Neuronal stem cell (in vitro differentiated cells): ENCODE data around the gene NCAPD2.

Experiments
- DNase-seq: peaks from one replicate; pipeline ENCODE4 v3.0.0-alpha.2; 2013; ENCODE audit warnings: low spot score
- H2AFZ ChIP-seq: one replicate; pipeline ENCODE4 v1.6.1; 2013; ENCODE audit warnings: mild to moderate bottlenecking, low read length, inconsistent platforms
- H2AK5ac ChIP-seq: 2 replicates; pipeline ENCODE4 v1.6.1; 2013; ENCODE audit warnings: low read depth, mild to moderate bottlenecking, inconsistent platforms, low read length, moderate library complexity, mixed read lengths
- H2BK120ac ChIP-seq: 2 replicates; pipeline ENCODE4 v1.6.1; 2013; ENCODE audit warnings: low read depth, mild to moderate bottlenecking, inconsistent platforms, low read length, moderate library complexity, mixed read lengths
- H2BK12ac ChIP-seq: one replicate; pipeline ENCODE4 v1.6.1; 2013; ENCODE audit warnings: low read length, inconsistent platforms
- H2BK15ac ChIP-seq: 2 replicates; pipeline ENCODE4 v1.6.1; 2013; ENCODE audit warnings: mild to moderate bottlenecking, low read length, inconsistent platforms, mixed read lengths
- H2BK5ac ChIP-seq: one replicate; pipeline ENCODE4 v1.6.1; 2013; ENCODE audit warnings: inconsistent platforms, mild to moderate bottlenecking, low read length, moderate library complexity
- H3K14ac ChIP-seq: one replicate; pipeline ENCODE4 v1.6.1; 2013; ENCODE audit warnings: low read length, inconsistent platforms
- H3K18ac ChIP-seq: 2 replicates; pipeline ENCODE4 v1.6.1; 2013; ENCODE audit warnings: low read length, inconsistent platforms
- H3K23ac ChIP-seq: 2 replicates; pipeline ENCODE4 v1.6.1; 2013; ENCODE audit warnings: low read depth, mild to moderate bottlenecking, mixed read lengths, low read length, inconsistent platforms; ENCODE audit not compliant: poor library complexity
- H3K27ac ChIP-seq: replicated peaks from 3 replicates; pipeline ENCODE4 v1.5.1; 2013; ENCODE audit warnings: low read length, inconsistent platforms
- H3K27me3 ChIP-seq, 3 experiments: 2 replicates each; pipeline ENCODE4 v1.6.1; 2013; ENCODE audit warnings: low read length in 3 of 3, mild to moderate bottlenecking in 2 of 3, inconsistent platforms in 1 of 3, low read depth in 1 of 3, mixed read lengths in 1 of 3, moderate library complexity in 1 of 3; ENCODE audit not compliant: control insufficient read depth in 3 of 3, insufficient read depth in 3 of 3
- H3K36me3 ChIP-seq, 2 donors: replicated peaks in 1 of 2; 2 replicates each; pipeline ENCODE4 v1.6.1; 2013; ENCODE audit warnings: low read length in 2 of 2; ENCODE audit not compliant: control insufficient read depth in 2 of 2, insufficient read depth in 2 of 2
- H3K4ac ChIP-seq: 2 replicates; pipeline ENCODE4 v1.6.1; 2013; ENCODE audit warnings: inconsistent platforms, mild to moderate bottlenecking, low read length, moderate library complexity
- H3K4me1 ChIP-seq, 2 donors: 1 replicate in 1 of 2; 2 replicates in 1 of 2; pipeline ENCODE4 v1.6.1; 2013; ENCODE audit warnings: low read length in 2 of 2, low read depth in 1 of 2; ENCODE audit not compliant: control insufficient read depth in 2 of 2, insufficient read depth in 1 of 2
- H3K4me2 ChIP-seq: one replicate; pipeline ENCODE4 v1.6.1; 2013; ENCODE audit warnings: mild to moderate bottlenecking, low read length, inconsistent platforms; ENCODE audit not compliant: insufficient read depth, poor library complexity, severe bottlenecking
- H3K4me3 ChIP-seq, 2 donors: 2 replicates each; pipeline ENCODE4 v1.5.1; 2013; ENCODE audit warnings: low read length in 2 of 2, mild to moderate bottlenecking in 2 of 2, inconsistent platforms in 1 of 2, moderate library complexity in 1 of 2
- H3K79me1 ChIP-seq: one replicate; pipeline ENCODE4 v1.6.1; 2013; ENCODE audit warnings: low read depth, mild to moderate bottlenecking, inconsistent platforms, low read length, moderate library complexity
- H3K9ac ChIP-seq: one replicate; pipeline ENCODE4 v1.6.1; 2013; ENCODE audit warnings: mild to moderate bottlenecking, low read depth, low read length, inconsistent platforms; ENCODE audit not compliant: poor library complexity
- H3K9me3 ChIP-seq, 2 donors: replicated peaks in 1 of 2; 2 replicates each; pipeline versions ENCODE3 to v1.6.1; 2013; ENCODE audit warnings: low read length in 2 of 2, mild to moderate bottlenecking in 2 of 2, inconsistent platforms in 1 of 2, low read depth in 1 of 2, mixed read lengths in 1 of 2, moderate library complexity in 1 of 2; ENCODE audit not compliant: control insufficient read depth in 2 of 2, insufficient read depth in 1 of 2
- H4K8ac ChIP-seq: one replicate; pipeline ENCODE4 v1.6.1; 2013; ENCODE audit warnings: low read depth, mild to moderate bottlenecking, inconsistent platforms, low read length, moderate library complexity
- H4K91ac ChIP-seq: one replicate; pipeline ENCODE4 v1.6.1; 2013; ENCODE audit warnings: low read length, low read depth, mild to moderate bottlenecking, inconsistent platforms; ENCODE audit not compliant: poor library complexity
- WGBS, 2 donors: extraction: QIAGEN DNeasy Blood & Tissue Kit; methylation state at CpG; one replicate each; pipeline ENCODE4 v1.1.7; 2013; ENCODE audit warnings: missing lambda C conversion rate in 2 of 2, mixed read lengths in 1 of 2; ENCODE audit not compliant: insufficient read length in 2 of 2, insufficient replicate concordance in 1 of 2; ENCODE audit errors: extremely low coverage in 2 of 2; 5-methylcytosine and 5-hydroxymethylcytosine counted together

Gene NCAPD2

GRCh38 chr12:6547987-6548386, 54.1 kb downstream of the NCAPD2 start:
- no peak overlapping the region for H3K27ac ChIP-seq
- H3K4me3 ChIP-seq, result no peak overlapping the region
- no peak overlapping the region for H3K4me2 ChIP-seq
- peaks cover 10% of the 10 kb centered on the region for H3K79me1 ChIP-seq
- no peak overlapping the region for H2BK12ac ChIP-seq
- H2BK5ac ChIP-seq, result no peak overlapping the region
- no peak overlapping the region for H4K91ac ChIP-seq
- H3K27me3 ChIP-seq, result no peaks in the 10 kb centered on the region
- H3K4ac ChIP-seq, result no peak overlapping the region
- no peak overlapping the region for H2BK15ac ChIP-seq
- H2AFZ ChIP-seq, result no peak overlapping the region
- no peak overlapping the region for H3K9ac ChIP-seq
- peaks cover 0 to under 1% of the 10 kb centered on the region in 2 donors for H3K4me1 ChIP-seq
- no peak overlapping the region for H3K23ac ChIP-seq
- WGBS, 2 donors, result no CpG with 5 or more reads among the region's 9 CpGs
- H2BK120ac ChIP-seq, result peak overlapping the region; percentile 47
- peaks cover 0 to 2% of the 10 kb centered on the region in 2 donors for H3K9me3 ChIP-seq
- H3K14ac ChIP-seq, result no peak overlapping the region
- no peak overlapping the region for H2AK5ac ChIP-seq
- peaks cover 32 to 87% of the 10 kb centered on the region in 2 donors for H3K36me3 ChIP-seq
- DNase-seq, result no peak
- H4K8ac ChIP-seq, result no peak overlapping the region
- no peak overlapping the region for H3K18ac ChIP-seq

DNA sequence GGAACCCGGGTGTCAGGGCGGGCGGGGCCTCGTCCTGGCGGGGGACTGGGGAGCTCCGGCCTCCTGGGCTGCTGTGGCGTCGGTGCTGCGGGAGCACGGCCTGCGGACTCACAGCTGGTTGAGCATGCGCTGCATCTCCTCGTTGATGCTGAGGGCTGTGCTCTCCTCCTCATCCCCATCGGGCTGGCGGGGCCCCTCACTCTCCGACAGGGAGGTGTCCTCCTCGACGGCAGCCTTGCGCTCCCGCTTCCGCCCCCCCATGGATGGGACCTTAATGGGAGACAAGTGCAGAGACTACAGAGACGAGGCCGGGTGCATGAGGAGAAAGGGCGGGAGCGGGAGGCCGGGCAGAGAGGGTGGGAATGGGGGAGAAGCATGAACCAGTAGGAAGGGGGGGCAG, 54.7 kb downstream of the NCAPD2 start:
- WGBS, 2 donors, result no CpG with 5 or more reads among the region's 26 CpGs
- Histone ChIP-seq H3K23ac (no peak overlapping the region), H3K18ac (no peak overlapping the region), H2BK15ac (no peak overlapping the region), H3K14ac (no peak overlapping the region), H3K4me1 (peaks cover 1 to 3% of the 10 kb centered on the region in 2 donors), H3K9ac (no peak overlapping the region), H2AK5ac (no peak overlapping the region), H3K4me3 (no peak overlapping the region), H2BK12ac (no peak overlapping the region), H4K8ac (peak overlapping the region; percentile 1), H3K36me3 (peaks cover 35 to 87% of the 10 kb centered on the region in 2 donors), H3K4ac (no peak overlapping the region), H3K27me3 (no peaks in the 10 kb centered on the region), H4K91ac (no peak overlapping the region), H3K79me1 (peaks cover 13% of the 10 kb centered on the region), H3K9me3 (no peaks in the 10 kb centered on the region), H2AFZ (no peak overlapping the region), H3K4me2 (no peak overlapping the region), H3K27ac (no peak overlapping the region), H2BK120ac (no peak overlapping the region), H2BK5ac (no peak overlapping the region)
- no peak for DNase-seq

DNA sequence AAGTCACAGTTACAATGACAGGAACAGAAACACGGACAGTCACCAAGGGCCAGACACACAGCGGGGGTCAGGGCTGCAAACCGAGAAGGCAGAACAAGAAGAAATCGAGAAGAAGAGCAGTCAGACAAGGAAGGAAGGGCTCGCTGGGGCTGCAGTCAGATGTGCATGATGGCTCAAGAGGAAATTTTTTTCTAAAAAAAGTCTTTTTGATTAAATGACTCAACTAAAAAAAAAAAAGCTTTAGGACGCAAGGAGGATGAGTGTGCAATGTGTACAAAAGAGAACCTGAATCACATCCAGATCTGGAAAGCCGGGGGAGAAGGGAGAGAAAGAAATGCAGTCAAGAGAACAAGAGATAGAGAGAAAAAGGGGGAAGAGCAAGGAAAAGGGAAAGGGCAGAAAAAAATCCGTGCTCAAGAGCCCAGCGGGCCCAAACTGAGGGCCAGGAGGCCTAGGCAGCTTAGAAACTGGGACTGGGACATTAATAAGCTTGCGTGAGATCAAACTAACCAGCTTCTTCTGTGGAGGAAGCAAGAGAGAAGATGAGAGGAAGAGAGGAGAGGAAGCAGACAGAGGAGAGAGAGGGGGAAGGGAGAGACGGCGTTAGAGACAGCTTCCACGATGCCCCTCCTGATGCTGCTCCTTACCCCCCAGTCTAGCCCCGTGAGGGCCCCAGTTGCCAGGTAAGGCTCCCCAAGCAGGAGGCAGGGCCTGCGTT, 55.2 kb downstream of the NCAPD2 start:
- Histone ChIP-seq H4K8ac (no peak overlapping the region), H3K9ac (no peak overlapping the region), H2BK120ac (no peak overlapping the region), H2AFZ (no peak overlapping the region), H3K36me3 (peaks cover 35 to 86% of the 10 kb centered on the region in 2 donors), H3K4me3 (no peak overlapping the region), H3K27me3 (no peaks in the 10 kb centered on the region), H2BK15ac (no peak overlapping the region), H3K4me2 (no peak overlapping the region), H3K4me1 (peaks cover 3 to 5% of the 10 kb centered on the region in 2 donors), H3K23ac (no peak overlapping the region), H3K79me1 (peaks cover 13% of the 10 kb centered on the region), H3K18ac (no peak overlapping the region), H2BK5ac (no peak overlapping the region), H3K9me3 (no peaks in the 10 kb centered on the region), H3K4ac (no peak overlapping the region), H3K27ac (no peak overlapping the region), H4K91ac (no peak overlapping the region), H2AK5ac (no peak overlapping the region), H2BK12ac (no peak overlapping the region), H3K14ac (no peak overlapping the region)
- WGBS, 2 donors, result no CpG with 5 or more reads among the region's 15 CpGs
- DNase-seq, result no peak

GRCh38 chr12:6549684-6550151, 55.8 kb downstream of the NCAPD2 start:
- no peaks in the 10 kb centered on the region for H3K27me3 ChIP-seq
- H2BK12ac ChIP-seq, result no peak overlapping the region
- H3K23ac ChIP-seq, result no peak overlapping the region
- H3K36me3 ChIP-seq, result peaks cover 31 to 80% of the 10 kb centered on the region in 2 donors
- H3K79me1 ChIP-seq, result peaks cover 13% of the 10 kb centered on the region
- H3K9ac ChIP-seq, result no peak overlapping the region
- no peak overlapping the region for H2BK120ac ChIP-seq
- H3K14ac ChIP-seq, result no peak overlapping the region
- DNase-seq, result no peak
- peaks cover 6 to 11% of the 10 kb centered on the region in 2 donors for H3K4me1 ChIP-seq
- H4K8ac ChIP-seq, result no peak overlapping the region
- no peak overlapping the region for H3K4ac ChIP-seq
- no peak overlapping the region for H3K4me2 ChIP-seq
- WGBS, 2 donors, result no CpG with 5 or more reads among the region's 18 CpGs
- H3K9me3 ChIP-seq, result no peaks in the 10 kb centered on the region
- H3K4me3 ChIP-seq, result no peak overlapping the region
- no peak overlapping the region for H4K91ac ChIP-seq
- no peak overlapping the region for H2AK5ac ChIP-seq
- no peak overlapping the region for H3K18ac ChIP-seq
- H3K27ac ChIP-seq, result no peak overlapping the region
- H2BK5ac ChIP-seq, result no peak overlapping the region
- H2AFZ ChIP-seq, result no peak overlapping the region
- no peak overlapping the region for H2BK15ac ChIP-seq
